ENCODE measurements around the gene PARD3. TPM values are rescaled to one million over a fixed set of nuclear protein-coding genes. Genes with fewer than 3 reads are reported as not detected.
A peak's percentile ranks its signal among the peaks of the same experiment; 100 is the strongest.
"Not testable (repeated sequence)": the region's sequence is repeated elsewhere in the genome, so short reads cannot be mapped to it uniquely, and the experiment has no call there.

PARD3 gene
- total and polyA plus RNA-seq, 7 donors, result 20.2 to 84.4 (median 53.4) TPM

DNA sequence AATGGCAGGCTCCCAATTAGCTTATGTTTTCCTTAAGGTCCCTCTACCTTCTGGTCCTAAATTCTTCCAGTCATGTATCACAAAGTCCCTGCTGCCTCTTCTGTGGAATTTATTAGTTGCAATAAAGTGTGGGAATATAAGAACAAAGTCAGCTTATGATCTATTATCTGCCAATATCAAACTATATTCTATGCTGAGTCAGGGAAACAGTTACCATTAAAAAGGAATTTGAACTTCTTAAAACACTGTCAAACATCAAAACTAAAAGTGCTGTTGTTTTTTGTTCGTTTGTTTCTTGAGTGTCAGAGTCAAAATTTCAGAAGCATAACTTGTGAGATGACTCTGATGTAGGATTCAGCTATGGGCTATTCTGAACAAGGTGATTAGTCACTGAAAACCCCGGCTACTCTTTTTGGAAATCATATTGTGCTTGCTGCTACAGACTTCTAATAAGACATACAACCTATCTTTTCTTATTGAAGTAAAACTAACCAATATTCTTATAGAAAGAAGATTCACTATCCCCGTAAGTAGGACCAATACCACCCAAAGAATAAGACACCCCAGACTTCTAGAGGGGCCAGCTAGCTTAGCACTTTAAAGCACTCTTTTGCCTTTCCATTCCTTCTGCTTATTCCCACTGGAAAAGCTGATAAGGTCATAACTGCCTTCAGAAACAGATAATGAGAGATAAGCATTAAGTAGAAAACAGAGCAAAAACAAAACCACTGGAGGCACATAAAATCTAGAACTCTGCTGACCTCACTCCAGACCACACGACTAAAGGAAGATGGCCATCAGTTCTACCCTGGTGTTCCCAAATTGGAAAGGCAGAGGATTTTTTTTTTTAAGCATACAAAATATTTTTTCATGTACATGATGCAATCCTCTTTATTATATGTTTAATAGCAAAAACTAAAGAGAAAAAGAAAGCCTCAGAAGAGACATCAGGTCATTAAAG, 370.6 kb downstream of the PARD3 start:
- 76 to 79% (median 77%) methylated on average over 4 of the region's 4 CpGs for WGBS, 3 donors
- Histone ChIP-seq H3K9me3 (no peaks in the 10 kb centered on the region), H3K4me1 (peaks cover 14% of the 10 kb centered on the region), H3K36me3 (ENCODE audit: insufficient read depth in 1 of 2, low read depth in 1 of 2) (no peaks in the 10 kb centered on the region), H3K4me3 (no peak overlapping the region), H3K27me3 (ENCODE audit: insufficient read depth in 3 of 3, low read length in 2 of 3) (no peaks in the 10 kb centered on the region), H3K27ac (no peak overlapping the region)
- no peak for DNase-seq
- peak in 1 of 4 donors; percentile 54 for ATAC-seq
- TF ChIP-seq, protein P1, sequence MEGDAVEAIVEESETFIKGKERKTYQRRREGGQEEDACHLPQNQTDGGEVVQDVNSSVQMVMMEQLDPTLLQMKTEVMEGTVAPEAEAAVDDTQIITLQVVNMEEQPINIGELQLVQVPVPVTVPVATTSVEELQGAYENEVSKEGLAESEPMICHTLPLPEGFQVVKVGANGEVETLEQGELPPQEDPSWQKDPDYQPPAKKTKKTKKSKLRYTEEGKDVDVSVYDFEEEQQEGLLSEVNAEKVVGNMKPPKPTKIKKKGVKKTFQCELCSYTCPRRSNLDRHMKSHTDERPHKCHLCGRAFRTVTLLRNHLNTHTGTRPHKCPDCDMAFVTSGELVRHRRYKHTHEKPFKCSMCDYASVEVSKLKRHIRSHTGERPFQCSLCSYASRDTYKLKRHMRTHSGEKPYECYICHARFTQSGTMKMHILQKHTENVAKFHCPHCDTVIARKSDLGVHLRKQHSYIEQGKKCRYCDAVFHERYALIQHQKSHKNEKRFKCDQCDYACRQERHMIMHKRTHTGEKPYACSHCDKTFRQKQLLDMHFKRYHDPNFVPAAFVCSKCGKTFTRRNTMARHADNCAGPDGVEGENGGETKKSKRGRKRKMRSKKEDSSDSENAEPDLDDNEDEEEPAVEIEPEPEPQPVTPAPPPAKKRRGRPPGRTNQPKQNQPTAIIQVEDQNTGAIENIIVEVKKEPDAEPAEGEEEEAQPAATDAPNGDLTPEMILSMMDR (IDR thresholded peaks at IDR 0.05), result no peak
- intact Hi-C loops (cut with DNase I), result no loop called here

GRCh38 chr10:34439386-34439785, 375.7 kb downstream of the PARD3 start:
- intact Hi-C loops (cut with DNase I), result loop anchor here in 1 of 2 donors (1.0 kb wide), 1 partner anchor 14 kb away; no protein-coding TSS in a partner anchor
- Histone ChIP-seq H3K27ac (peak overlapping the region; percentile 72), H3K4me1 (peaks cover 32% of the 10 kb centered on the region)
- H3K27me3 ChIP-seq (ENCODE audit: insufficient read depth in 3 of 3, low read length in 2 of 3); H3K36me3 ChIP-seq (ENCODE audit: insufficient read depth in 1 of 2, low read depth in 1 of 2); H3K9me3 ChIP-seq; H3K4me3 ChIP-seq: not testable (repeated sequence)
- ATAC-seq (peak; percentile 80 to 93 (median 88)), DNase-seq (peak; percentile 18 to 48)
- WGBS, 3 donors, result 16 to 29% (median 21%) methylated on average over 4 of the region's 4 CpGs

GRCh38 chr10:34438741-34439140, 376.4 kb downstream of the PARD3 start:
- no peaks in the 10 kb centered on the region for H3K36me3 ChIP-seq (ENCODE audit: insufficient read depth in 1 of 2, low read depth in 1 of 2)
- DNase-seq (no peak), ATAC-seq (no peak)
- H3K4me1 ChIP-seq, result peaks cover 38% of the 10 kb centered on the region
- no peaks in the 10 kb centered on the region for H3K27me3 ChIP-seq (ENCODE audit: insufficient read depth in 3 of 3, low read length in 2 of 3)
- WGBS, 3 donors, result 69 to 75% (median 74%) methylated on average over 4 of the region's 4 CpGs
- no peaks in the 10 kb centered on the region for H3K9me3 ChIP-seq
- intact Hi-C loops (cut with DNase I), result loop anchor here in 1 of 2 donors (1.0 kb wide), 1 partner anchor 15 kb away; no protein-coding TSS in a partner anchor
- TF ChIP-seq, protein P1 (IDR thresholded peaks at IDR 0.05), result no peak
- peak overlapping the region; percentile 71 for H3K27ac ChIP-seq
- H3K4me3 ChIP-seq, result no peak overlapping the region

GRCh38 chr10:34437906-34438305, 377.2 kb downstream of the PARD3 start:
- 44 to 76% (median 46%) methylated on average over 5 of the region's 5 CpGs for WGBS, 3 donors
- H3K4me1 ChIP-seq, result peaks cover 46% of the 10 kb centered on the region
- no peaks in the 10 kb centered on the region for H3K9me3 ChIP-seq
- H3K27ac ChIP-seq, result peak overlapping the region; percentile 71
- DNase-seq (peak in 1 of 2 donors; percentile 55), ATAC-seq (peak in 2 of 4 donors; percentile 51 to 62)
- no peak overlapping the region for H3K4me3 ChIP-seq
- TF ChIP-seq, protein P1 (IDR thresholded peaks at IDR 0.05), result no peak
- intact Hi-C loops (cut with DNase I), result no loop called here
- H3K36me3 ChIP-seq (ENCODE audit: insufficient read depth in 1 of 2, low read depth in 1 of 2), result no peaks in the 10 kb centered on the region
- H3K27me3 ChIP-seq (ENCODE audit: insufficient read depth in 3 of 3, low read length in 2 of 3), result no peaks in the 10 kb centered on the region

- H3K9me3 ChIP-seq, result no peaks in the 10 kb centered on the region
- no peaks in the 10 kb centered on the region for H3K36me3 ChIP-seq (ENCODE audit: insufficient read depth in 1 of 2, low read depth in 1 of 2)
- TF ChIP-seq, protein P1 (IDR thresholded peaks at IDR 0.05), result no peak
- no peak overlapping the region for H3K4me3 ChIP-seq
- DNase-seq, result no peak
- 52 to 58% (median 57%) methylated on average over 2 of the region's 2 CpGs for WGBS, 3 donors
- no peaks in the 10 kb centered on the region for H3K27me3 ChIP-seq (ENCODE audit: insufficient read depth in 3 of 3, low read length in 2 of 3)
- H3K4me1 ChIP-seq, result peaks cover 50% of the 10 kb centered on the region
- ATAC-seq, result peak; percentile 35 to 85 (median 65)
- intact Hi-C loops (cut with DNase I), result loop anchor here in 1 of 2 donors (5.0 kb wide), 1 partner anchor 37 kb away; no protein-coding TSS in a partner anchor
- H3K27ac ChIP-seq, result no peak overlapping the region
Measured at GRCh38 chr10:34434119-34434594, 380.9 kb downstream of the PARD3 start.
